ENCODE data around the gene MACROH2A1. TPM values are rescaled to one million over a fixed set of nuclear protein-coding genes. Genes with fewer than 3 reads are reported as not detected.

The MACROH2A1 gene
- total and polyA plus RNA-seq, 5 donors = 128 to 160 (median 146) TPM

- no peaks in the 10 kb centered on the region for H3K4me1 ChIP-seq (ENCODE audit: control insufficient read depth, insufficient read depth, low read length)
Measured at GRCh38 chr5:135318924-135319323, 80.1 kb downstream of the MACROH2A1 start.

GRCh38 chr5:135318037-135318436 is 81.0 kb downstream of the MACROH2A1 start:
- Histone ChIP-seq H3K27ac (ENCODE audit: low read length) (no peak overlapping the region), H3K4me3 (ENCODE audit: low read length) (no peak overlapping the region), H3K9me3 (ENCODE audit: control insufficient read depth, low read length) (no peaks in the 10 kb centered on the region), H3K27me3 (ENCODE audit: control insufficient read depth, insufficient read depth) (no peaks in the 10 kb centered on the region), H3K4me1 (ENCODE audit: control insufficient read depth, insufficient read depth, low read length) (no peaks in the 10 kb centered on the region)
- intact Hi-C loops (cut with DNase I) = no loop called here
- DNase-seq (no peak), ATAC-seq (no peak)
- WGBS = 79% methylated on average over 4 of the region's 4 CpGs

More at GRCh38 chr5:135318924-135319323, 80.1 kb downstream of the MACROH2A1 start:
- no peak overlapping the region for H3K27ac ChIP-seq (ENCODE audit: low read length)
- H3K9me3 ChIP-seq (ENCODE audit: control insufficient read depth, low read length) = no peaks in the 10 kb centered on the region
- whole genome bisulfite sequencing = 94% methylated on average over 1 of the region's 1 CpG
- no peak overlapping the region for H3K4me3 ChIP-seq (ENCODE audit: low read length)
- DNase-seq (peak in 1 of 3 donors; percentile 21), ATAC-seq (no peak)
- H3K27me3 ChIP-seq (ENCODE audit: control insufficient read depth, insufficient read depth) = no peaks in the 10 kb centered on the region
- intact Hi-C loops (cut with DNase I) = no loop called here

- intact Hi-C loops (cut with DNase I) = no loop called here
- no peak overlapping the region for H3K4me3 ChIP-seq (ENCODE audit: low read length)
- no peak for DNase-seq
- H3K9me3 ChIP-seq (ENCODE audit: control insufficient read depth, low read length) = no peaks in the 10 kb centered on the region
- no peak overlapping the region for H3K27ac ChIP-seq (ENCODE audit: low read length)
- no peak for ATAC-seq
- 86% methylated on average over 4 of the region's 4 CpGs for WGBS
- no peaks in the 10 kb centered on the region for H3K27me3 ChIP-seq (ENCODE audit: control insufficient read depth, insufficient read depth)
- no peaks in the 10 kb centered on the region for H3K4me1 ChIP-seq (ENCODE audit: control insufficient read depth, insufficient read depth, low read length)
Measured at GRCh38 chr5:135317286-135317685, 81.7 kb downstream of the MACROH2A1 start.

GRCh38 chr5:135315386-135315785 is 83.6 kb downstream of the MACROH2A1 start:
- H3K4me3 ChIP-seq (ENCODE audit: low read length) = no peak overlapping the region
- no peaks in the 10 kb centered on the region for H3K4me1 ChIP-seq (ENCODE audit: control insufficient read depth, insufficient read depth, low read length)
- 73% methylated on average over 2 of the region's 2 CpGs for WGBS
- no peaks in the 10 kb centered on the region for H3K27me3 ChIP-seq (ENCODE audit: control insufficient read depth, insufficient read depth)
- no peaks in the 10 kb centered on the region for H3K9me3 ChIP-seq (ENCODE audit: control insufficient read depth, low read length)
- intact Hi-C loops (cut with DNase I) = no loop called here
- H3K27ac ChIP-seq (ENCODE audit: low read length) = no peak overlapping the region
- ATAC-seq (no peak), DNase-seq (no peak)

- Histone ChIP-seq H3K4me3 (ENCODE audit: low read length) (no peak overlapping the region), H3K27ac (ENCODE audit: low read length) (no peak overlapping the region), H3K4me1 (ENCODE audit: control insufficient read depth, insufficient read depth, low read length) (no peaks in the 10 kb centered on the region), H3K27me3 (ENCODE audit: control insufficient read depth, insufficient read depth) (no peaks in the 10 kb centered on the region), H3K9me3 (ENCODE audit: control insufficient read depth, low read length) (no peaks in the 10 kb centered on the region)
- no peak for ATAC-seq
- 71% methylated on average over 2 of the region's 2 CpGs for WGBS
- no peak for DNase-seq
- intact Hi-C loops (cut with DNase I) = no loop called here
Measured at GRCh38 chr5:135313946-135314345, 85.1 kb downstream of the MACROH2A1 start.

GRCh38 chr5:135313405-135313804 is 85.6 kb downstream of the MACROH2A1 start:
- DNase-seq (no peak), ATAC-seq (no peak)
- intact Hi-C loops (cut with DNase I) = no loop called here
- H3K4me1 ChIP-seq (ENCODE audit: control insufficient read depth, insufficient read depth, low read length) = no peaks in the 10 kb centered on the region
- no peak overlapping the region for H3K27ac ChIP-seq (ENCODE audit: low read length)
- H3K4me3 ChIP-seq (ENCODE audit: low read length) = no peak overlapping the region
- WGBS = 84% methylated on average over 4 of the region's 4 CpGs
- H3K27me3 ChIP-seq (ENCODE audit: control insufficient read depth, insufficient read depth) = no peaks in the 10 kb centered on the region
- no peaks in the 10 kb centered on the region for H3K9me3 ChIP-seq (ENCODE audit: control insufficient read depth, low read length)

GRCh38 chr5:135312255-135312935 is 86.6 kb downstream of the MACROH2A1 start:
- Histone ChIP-seq H3K27me3 (ENCODE audit: control insufficient read depth, insufficient read depth) (no peaks in the 10 kb centered on the region), H3K4me1 (ENCODE audit: control insufficient read depth, insufficient read depth, low read length) (no peaks in the 10 kb centered on the region), H3K4me3 (ENCODE audit: low read length) (no peak overlapping the region), H3K9me3 (ENCODE audit: control insufficient read depth, low read length) (no peaks in the 10 kb centered on the region), H3K27ac (ENCODE audit: low read length) (no peak overlapping the region)
- ATAC-seq (no peak), DNase-seq (no peak)
- 96% methylated on average over 10 of the region's 10 CpGs for WGBS
- intact Hi-C loops (cut with DNase I) = no loop called here

GRCh38 chr5:135310328-135310989 is 88.6 kb downstream of the MACROH2A1 start:
- Histone ChIP-seq H3K4me1 (ENCODE audit: control insufficient read depth, insufficient read depth, low read length) (no peaks in the 10 kb centered on the region), H3K9me3 (ENCODE audit: control insufficient read depth, low read length) (no peaks in the 10 kb centered on the region), H3K27ac (ENCODE audit: low read length) (no peak overlapping the region), H3K27me3 (ENCODE audit: control insufficient read depth, insufficient read depth) (no peaks in the 10 kb centered on the region), H3K4me3 (ENCODE audit: low read length) (no peak overlapping the region)
- ATAC-seq (no peak), DNase-seq (no peak)
- WGBS = 75% methylated on average over 5 of the region's 5 CpGs
- intact Hi-C loops (cut with DNase I) = no loop called here

- H3K27me3 ChIP-seq (ENCODE audit: control insufficient read depth, insufficient read depth) = no peaks in the 10 kb centered on the region
- H3K9me3 ChIP-seq (ENCODE audit: control insufficient read depth, low read length) = no peaks in the 10 kb centered on the region
- H3K4me3 ChIP-seq (ENCODE audit: low read length) = no peak overlapping the region
- intact Hi-C loops (cut with DNase I) = no loop called here
- 68% methylated on average over 7 of the region's 7 CpGs for WGBS
- DNase-seq (no peak), ATAC-seq (no peak)
- H3K4me1 ChIP-seq (ENCODE audit: control insufficient read depth, insufficient read depth, low read length) = no peaks in the 10 kb centered on the region
- no peak overlapping the region for H3K27ac ChIP-seq (ENCODE audit: low read length)
Measured at GRCh38 chr5:135309391-135310327, 89.4 kb downstream of the MACROH2A1 start.

GRCh38 chr5:135308752-135309151 is 90.3 kb downstream of the MACROH2A1 start:
- H3K27ac ChIP-seq (ENCODE audit: low read length) = no peak overlapping the region
- intact Hi-C loops (cut with DNase I) = no loop called here
- no peak overlapping the region for H3K4me3 ChIP-seq (ENCODE audit: low read length)
- ATAC-seq (no peak), DNase-seq (no peak)
- H3K27me3 ChIP-seq (ENCODE audit: control insufficient read depth, insufficient read depth) = no peaks in the 10 kb centered on the region
- no peaks in the 10 kb centered on the region for H3K9me3 ChIP-seq (ENCODE audit: control insufficient read depth, low read length)
- no peaks in the 10 kb centered on the region for H3K4me1 ChIP-seq (ENCODE audit: control insufficient read depth, insufficient read depth, low read length)
- 65% methylated on average over 5 of the region's 5 CpGs for WGBS

- H3K27me3 ChIP-seq (ENCODE audit: control insufficient read depth, insufficient read depth) = no peaks in the 10 kb centered on the region
- no peak for ATAC-seq
- no peak overlapping the region for H3K27ac ChIP-seq (ENCODE audit: low read length)
- no peak for DNase-seq
- no peaks in the 10 kb centered on the region for H3K9me3 ChIP-seq (ENCODE audit: control insufficient read depth, low read length)
- H3K4me3 ChIP-seq (ENCODE audit: low read length) = no peak overlapping the region
- intact Hi-C loops (cut with DNase I) = no loop called here
- no peaks in the 10 kb centered on the region for H3K4me1 ChIP-seq (ENCODE audit: control insufficient read depth, insufficient read depth, low read length)
- 88% methylated on average over 7 of the region's 7 CpGs for WGBS
Measured at GRCh38 chr5:135308245-135308644, 90.8 kb downstream of the MACROH2A1 start.
